Uterus (tissue), 2 donors: ENCODE results near the gene ZBTB44.

Source experiments
- POLR2A ChIP-seq, 2 donors: fragments of 450-650 bp; IDR thresholded peaks; one replicate each; pipeline ENCODE4 v1.6.1; 2016; ENCODE audit warnings: antibody characterized with exemption in 2 of 2, mild to moderate bottlenecking in 1 of 2, moderate library complexity in 1 of 2
- TF ChIP-seq, protein P1 (sequence below), 4 experiments: fragments of 200-600 bp in 2 of 4; fragments of 450-650 bp in 2 of 4; sonication (generic) in 2 of 4; IDR thresholded peaks; one replicate each; pipeline ENCODE4 v1.5.1; 2016 to 2019; ENCODE audit warnings: antibody characterized with exemption in 4 of 4, mild to moderate bottlenecking in 2 of 4, moderate library complexity in 1 of 4

DNA sequence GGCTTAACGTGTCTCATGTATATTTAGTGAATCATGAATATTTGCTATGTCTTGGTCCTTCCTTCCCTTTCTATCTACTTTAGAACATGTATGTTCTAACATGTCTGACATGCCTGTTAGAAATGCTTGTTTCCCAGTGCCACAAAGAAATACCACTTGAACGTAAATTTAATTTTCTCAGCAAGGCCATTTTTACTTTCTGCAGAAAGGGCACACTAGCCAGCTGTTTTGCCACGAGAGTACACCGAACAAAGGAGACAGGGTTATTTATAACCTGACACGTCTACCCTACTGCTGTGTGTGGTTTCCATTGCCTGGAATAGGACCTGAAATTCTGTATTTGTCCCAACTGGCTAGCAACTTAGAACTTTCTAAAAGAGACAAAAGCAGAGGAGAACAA, 7.4 kb upstream of the ZBTB44 start:
- TF ChIP-seq, protein P1, sequence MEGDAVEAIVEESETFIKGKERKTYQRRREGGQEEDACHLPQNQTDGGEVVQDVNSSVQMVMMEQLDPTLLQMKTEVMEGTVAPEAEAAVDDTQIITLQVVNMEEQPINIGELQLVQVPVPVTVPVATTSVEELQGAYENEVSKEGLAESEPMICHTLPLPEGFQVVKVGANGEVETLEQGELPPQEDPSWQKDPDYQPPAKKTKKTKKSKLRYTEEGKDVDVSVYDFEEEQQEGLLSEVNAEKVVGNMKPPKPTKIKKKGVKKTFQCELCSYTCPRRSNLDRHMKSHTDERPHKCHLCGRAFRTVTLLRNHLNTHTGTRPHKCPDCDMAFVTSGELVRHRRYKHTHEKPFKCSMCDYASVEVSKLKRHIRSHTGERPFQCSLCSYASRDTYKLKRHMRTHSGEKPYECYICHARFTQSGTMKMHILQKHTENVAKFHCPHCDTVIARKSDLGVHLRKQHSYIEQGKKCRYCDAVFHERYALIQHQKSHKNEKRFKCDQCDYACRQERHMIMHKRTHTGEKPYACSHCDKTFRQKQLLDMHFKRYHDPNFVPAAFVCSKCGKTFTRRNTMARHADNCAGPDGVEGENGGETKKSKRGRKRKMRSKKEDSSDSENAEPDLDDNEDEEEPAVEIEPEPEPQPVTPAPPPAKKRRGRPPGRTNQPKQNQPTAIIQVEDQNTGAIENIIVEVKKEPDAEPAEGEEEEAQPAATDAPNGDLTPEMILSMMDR (IDR thresholded peaks at IDR 0.05) = no peak
- TF ChIP-seq POLR2A (IDR thresholded peaks at IDR 0.05) = no peak
